ENCODE results near the gene ROR2.

ROR2 gene

DNA sequence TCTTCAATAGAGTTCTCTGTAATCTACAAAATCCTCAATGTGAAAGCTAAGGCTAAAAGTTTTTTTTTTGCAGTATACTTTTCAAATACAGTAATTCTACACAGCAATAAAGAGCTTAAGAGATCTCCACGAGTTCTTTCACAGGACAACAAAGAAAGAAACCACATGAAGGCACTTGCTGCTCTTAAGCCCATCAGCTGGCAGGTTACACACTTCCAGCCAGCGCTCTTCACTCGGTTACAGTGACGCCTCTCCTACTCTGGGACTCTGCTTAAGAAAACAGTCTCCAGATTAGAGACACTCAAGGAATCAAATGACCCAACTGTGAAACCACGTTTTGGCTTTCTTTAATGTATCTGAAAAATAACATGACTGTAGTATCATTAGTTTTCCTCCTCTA, 85.0 kb downstream of the ROR2 start:
- DNase-seq: no peak

DNA sequence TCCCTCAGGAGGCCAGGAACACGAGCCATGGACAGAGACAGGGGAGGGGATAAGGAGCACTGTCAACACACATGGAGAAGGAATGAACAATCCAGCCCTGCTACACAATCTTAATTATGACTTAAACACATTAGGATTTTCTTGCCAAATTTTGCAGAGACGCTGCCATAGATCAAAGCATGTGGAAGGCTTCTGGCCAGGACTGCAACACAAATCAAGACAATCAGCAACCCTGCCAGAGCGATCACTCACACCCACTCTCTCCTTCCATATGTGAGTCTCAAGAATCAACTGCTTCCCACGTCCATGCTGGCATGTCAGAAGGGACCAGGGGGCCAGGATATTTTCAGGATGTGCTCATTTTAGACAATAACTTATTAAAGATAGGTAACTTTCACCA, 85.6 kb downstream of the ROR2 start:
- DNase-seq: no peak

- DNase-seq: no peak
These were observed 86.6 kb downstream of the ROR2 start for GRCh38 chr9:91863469-91863868.

DNA sequence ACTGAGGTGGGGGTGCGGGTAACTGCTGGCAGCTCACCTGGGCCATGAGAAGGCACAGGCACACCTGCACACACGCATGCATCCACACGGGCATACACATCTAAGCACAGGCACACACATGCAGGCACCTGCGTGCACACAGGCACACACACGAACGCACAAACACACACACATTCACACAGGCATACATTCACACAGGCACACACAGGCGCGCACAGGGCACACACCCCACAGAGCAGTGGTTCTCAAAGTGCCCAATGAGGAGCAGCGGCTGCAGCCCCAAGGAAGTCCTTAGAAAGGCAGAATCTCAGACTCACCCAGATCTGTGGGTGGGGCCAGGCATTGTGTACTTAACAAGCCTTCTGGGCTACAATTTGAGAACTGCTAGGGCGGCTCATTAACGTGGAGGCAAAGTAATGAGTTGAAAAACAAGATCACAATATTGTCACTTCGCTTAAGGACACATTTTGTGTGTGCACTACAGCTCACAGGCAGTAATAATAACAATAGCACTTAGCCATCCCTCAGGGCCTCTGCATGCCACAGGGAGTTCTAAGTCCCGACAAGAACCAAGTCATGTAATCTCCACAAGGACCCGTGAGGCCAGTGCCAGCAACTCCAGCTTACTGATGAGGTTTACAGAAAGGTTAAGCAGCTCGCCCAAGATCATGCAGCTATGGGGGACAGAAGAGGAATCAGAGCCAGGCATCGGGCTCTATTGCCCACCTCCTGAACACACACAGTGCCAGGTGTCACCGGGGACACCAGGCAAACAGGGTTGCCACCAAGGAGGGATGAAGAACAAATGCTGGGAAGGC, 91.6 kb downstream of the ROR2 start:
- no peak for DNase-seq

DNA sequence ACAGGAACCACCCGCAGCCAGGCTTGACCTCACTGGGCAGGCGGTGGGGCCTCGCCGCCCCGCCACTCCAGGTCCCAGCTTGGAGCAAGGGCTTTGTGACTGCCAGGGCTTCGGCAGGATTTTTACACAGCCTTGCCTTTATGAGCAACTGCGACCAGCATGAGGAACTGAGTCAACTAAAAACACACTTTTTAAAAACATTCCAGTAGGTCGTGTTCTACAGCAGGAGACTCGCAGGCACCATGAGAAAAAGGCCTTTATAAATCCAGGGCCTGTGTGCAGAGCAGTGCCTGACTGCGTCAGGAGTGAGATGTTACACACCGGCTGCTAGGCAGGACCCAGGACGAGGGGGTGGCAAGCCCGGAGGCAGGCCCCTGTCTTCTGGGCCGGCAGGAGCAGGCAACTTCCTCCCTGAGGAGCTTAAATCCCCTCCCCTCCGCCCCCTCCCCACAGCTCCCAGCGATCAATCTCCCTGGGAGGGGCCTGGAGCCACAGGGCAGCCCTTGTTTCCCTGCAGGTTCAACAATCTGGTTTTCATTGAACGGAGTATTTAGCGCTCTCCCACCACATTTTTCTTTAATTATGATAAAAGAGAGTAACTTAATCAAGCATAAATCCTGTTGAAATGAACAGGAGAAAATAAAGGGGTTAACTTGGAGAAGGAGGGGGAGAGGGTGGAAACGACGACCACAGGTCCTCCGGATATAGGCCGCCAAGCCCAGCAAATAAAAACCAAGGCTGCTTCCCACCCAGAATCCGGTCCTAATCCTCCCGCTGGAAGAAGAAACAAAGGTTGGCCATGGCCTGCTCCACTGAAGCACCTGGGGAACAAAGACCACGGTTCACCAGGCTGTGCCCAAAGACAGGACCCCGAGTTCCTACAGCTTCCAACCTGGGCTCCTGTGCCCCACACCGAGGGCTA, 92.5 kb downstream of the ROR2 start:
- no peak for DNase-seq

DNA sequence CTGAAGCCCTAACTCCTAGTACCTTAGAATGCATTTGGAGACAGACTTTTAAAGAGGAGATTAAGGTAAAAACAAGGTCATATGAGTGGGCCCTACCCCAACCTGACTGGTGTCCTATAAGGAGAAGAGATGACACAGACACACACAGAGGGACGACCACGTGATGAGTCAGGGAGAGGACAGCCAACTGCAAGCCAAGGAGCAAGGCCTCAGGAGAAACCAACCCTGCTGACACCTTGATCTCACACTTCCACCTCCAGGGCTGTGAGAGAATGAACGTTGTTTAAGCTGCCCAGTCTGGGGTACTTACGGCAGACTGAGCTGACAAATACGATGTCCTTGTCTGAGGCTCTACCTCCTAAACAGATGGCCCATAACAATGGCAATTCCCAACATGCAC, 93.6 kb downstream of the ROR2 start:
- DNase-seq: peak; percentile 24

DNA sequence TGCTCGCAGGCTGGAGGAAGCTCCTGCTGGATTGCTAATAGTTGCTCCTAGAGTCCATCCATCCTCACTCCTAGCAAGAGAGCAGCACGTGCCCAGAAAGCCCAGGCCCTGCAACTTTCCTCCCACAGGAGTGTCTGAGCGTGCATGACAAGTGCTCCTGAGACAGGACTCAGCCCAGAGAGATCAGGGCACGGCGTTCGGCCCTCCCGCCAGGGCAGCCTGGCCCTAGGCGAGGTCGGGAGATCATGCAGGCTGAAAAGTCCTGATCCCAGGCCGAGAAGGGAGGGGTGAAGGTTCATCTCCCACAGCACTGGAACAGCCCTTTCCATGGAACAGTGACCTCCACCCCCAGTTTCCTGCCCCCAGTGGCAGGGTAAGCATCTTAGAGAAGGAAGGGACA, 94.8 kb downstream of the ROR2 start:
- no peak for DNase-seq

GRCh38 chr9:91852801-91853347, 97.2 kb downstream of the ROR2 start:
- DNase-seq: no peak

DNA sequence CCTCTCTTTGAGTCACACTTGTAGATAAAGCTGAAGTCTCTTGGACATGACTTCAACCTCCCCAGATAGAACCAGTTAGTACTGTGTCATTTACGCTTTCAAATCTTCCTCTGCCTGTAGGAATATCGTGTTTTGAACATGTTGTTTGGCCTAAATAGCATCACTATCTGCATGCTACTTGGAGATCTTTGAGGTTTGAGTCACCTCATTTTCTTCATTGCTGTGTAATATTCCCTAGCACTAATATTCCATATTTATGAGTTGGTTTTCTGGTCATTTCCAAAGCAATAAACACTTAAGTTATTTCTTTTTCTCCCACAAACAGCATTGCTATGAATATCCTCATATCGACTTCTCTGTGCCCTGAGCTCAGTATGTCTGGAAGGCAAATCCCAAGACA, 100.3 kb downstream of the ROR2 start:
- no peak for DNase-seq

DNA sequence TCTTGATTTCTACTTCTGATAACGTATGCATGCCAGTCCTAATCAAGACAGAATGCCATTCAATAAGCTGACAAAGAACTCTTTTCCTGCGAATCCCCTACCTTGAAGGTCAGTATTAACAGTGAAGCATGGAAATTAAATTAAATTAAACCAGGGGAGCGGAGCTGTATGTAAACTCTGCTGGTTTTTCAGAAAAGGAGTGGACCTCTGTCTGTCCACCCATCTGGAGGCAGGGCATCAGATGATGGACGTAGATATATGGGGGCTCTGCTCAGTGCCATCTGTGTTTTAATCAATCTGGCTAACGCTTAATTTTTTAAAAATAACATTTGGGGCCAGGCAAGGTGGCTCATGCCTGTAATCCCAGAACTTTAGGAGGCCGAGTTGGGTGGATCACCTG, 101.9 kb downstream of the ROR2 start:
- no peak for DNase-seq

GRCh38 chr9:91847581-91848091, 102.4 kb downstream of the ROR2 start:
- DNase-seq: no peak

- DNase-seq: no peak
These were observed 104.1 kb downstream of the ROR2 start for GRCh38 chr9:91845879-91846278.

DNA sequence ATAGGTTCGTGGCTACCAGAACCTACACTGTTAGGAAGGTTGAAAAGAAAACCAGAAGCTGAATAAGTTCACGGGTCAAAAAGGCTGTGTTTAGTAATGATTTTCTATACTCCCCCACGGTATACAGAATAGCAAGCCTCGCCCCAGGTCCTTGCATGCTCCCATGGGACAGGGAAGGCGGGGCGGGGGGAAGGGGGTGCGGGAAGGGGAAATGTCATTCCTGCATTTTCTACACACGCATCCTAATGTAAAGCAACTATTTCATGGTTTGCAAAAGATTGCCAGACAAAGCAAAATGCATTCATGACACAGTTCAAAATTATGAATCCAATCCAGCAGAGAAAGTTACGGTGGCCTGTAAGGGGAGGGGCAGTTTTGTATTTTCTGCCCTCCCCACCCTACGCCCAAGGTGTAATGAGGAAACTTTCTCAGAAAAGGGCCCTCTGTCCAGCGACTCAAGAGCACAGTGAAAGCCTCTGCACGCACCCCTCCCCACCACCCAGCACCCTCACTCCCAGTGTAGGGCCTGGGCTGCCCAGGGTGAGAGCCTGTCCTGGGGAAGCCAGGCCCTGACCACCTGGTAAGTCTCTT, 105.2 kb downstream of the ROR2 start:
- DNase-seq: no peak

DNA sequence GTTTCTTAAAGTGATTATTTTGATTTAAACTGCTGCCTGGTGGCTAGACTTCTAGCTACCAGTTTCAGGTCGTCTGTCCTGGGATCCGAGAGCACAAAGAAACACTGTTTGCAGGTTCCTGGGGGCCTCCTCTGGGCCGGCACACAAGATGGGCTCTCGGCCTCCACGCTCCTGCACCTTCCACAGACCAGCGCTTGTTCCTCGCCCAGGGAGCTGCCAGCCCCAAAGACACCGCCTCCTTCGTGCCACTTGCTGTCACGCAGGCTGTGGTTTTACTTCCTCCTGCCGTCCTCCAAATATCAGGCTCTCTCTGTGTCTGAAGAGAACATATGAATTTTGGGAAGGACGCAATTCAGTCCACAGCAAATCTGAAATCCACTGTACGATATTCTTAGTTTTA, 105.8 kb downstream of the ROR2 start:
- no peak for DNase-seq

GRCh38 chr9:91843623-91844148, 106.3 kb downstream of the ROR2 start:
- no peak for DNase-seq

DNA sequence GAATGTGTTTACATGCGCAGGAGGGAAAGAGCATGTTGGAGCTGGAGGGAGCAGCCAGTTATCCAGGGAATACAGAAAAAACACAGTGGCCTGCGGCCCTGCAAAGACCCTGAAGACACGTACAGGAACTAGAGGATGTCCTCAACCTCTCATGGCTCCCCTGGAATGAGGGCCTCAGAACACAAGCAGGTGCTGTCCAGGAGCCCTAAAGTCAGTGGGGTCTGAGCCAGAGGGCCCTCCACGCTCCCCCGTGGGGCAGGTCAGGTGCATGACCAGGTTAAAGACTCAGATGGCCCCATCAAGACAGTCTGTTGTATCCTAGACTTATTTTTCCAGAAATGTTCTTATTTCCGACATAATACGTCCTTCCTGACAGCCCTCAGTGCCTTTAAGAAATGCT, 106.9 kb downstream of the ROR2 start:
- DNase-seq: no peak

- no peak for DNase-seq
These were observed 107.5 kb downstream of the ROR2 start for GRCh38 chr9:91842358-91843049.

GRCh38 chr9:91841591-91841990, 108.4 kb downstream of the ROR2 start:
- DNase-seq: no peak

DNA sequence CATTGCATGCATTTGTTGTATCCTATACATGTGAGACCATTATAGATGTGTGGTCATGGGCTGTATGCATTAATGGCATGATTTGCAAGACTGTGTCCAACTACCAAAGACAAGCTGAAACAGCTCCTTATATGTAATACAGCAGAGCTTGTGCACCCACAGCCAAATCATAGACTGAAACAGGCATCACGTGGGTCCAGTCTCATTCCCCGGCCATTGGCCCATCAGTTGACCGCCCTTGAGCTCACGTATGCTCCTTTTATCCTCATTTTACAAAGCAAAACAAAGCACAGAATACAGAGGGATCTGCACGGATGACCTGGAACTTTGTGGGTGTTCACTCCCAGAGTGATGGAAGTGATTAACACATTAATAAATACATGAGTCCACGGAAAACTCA, 109.1 kb downstream of the ROR2 start:
- DNase-seq: no peak

DNA sequence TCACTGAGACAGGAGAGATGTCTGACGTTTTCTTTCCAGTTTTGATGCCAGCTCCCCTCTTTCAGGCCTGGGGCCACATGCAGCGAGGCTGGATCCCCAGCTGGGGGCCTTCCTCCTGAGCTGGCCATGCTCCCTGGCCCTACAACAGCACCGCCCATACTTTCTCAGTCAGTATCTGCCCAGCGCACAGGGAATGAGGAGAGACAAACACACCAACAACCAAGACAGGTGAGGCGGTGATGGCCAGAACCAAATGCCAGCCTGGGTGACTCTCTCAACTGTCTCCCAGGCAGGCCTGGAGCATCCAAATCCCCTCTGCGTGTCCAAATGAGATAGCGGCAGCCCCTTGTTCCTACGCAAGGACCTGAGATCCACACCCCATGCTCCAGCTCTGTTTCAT, 109.6 kb downstream of the ROR2 start:
- no peak for DNase-seq

GRCh38 chr9:91839926-91840465, 110.0 kb downstream of the ROR2 start:
- no peak for DNase-seq
